BE2C (cell line): ENCODE measurements around the gene SH3GL2.

Experiments
- DNase-seq: peaks from one replicate; pipeline ENCODE4 v3.0.0-alpha.2; 2020
- H3K27me3 ChIP-seq: fragments of 250-450 bp; sonication (Bioruptor Pico); 2 replicates; pipeline ENCODE4 v1.5.1; 2020; ENCODE audit warnings: mild to moderate bottlenecking
- H3K36me3 ChIP-seq: fragments of 250-450 bp; sonication (Bioruptor Pico); 2 replicates; pipeline ENCODE4 v1.5.1; 2020; ENCODE audit warnings: mild to moderate bottlenecking
- H3K4me1 ChIP-seq: fragments of 250-450 bp; sonication (Bioruptor Pico); 2 replicates; pipeline ENCODE4 v1.5.1; 2020
- H3K4me3 ChIP-seq: 2 replicates; pipeline ENCODE4 v1.5.1; 2011; ENCODE audit warnings: low read depth, low read length
- H3K9me3 ChIP-seq: fragments of 250-450 bp; sonication (Bioruptor Pico); 2 replicates; pipeline ENCODE4 v1.5.1; 2020
- TF ChIP-seq, protein P1 (sequence below): IDR thresholded peaks from 2 replicates; pipeline ENCODE4 v1.5.1; 2012; ENCODE audit warnings: mild to moderate bottlenecking, low read depth, low read length

The SH3GL2 gene

GRCh38 chr9:17637229-17637628 is 58.4 kb downstream of the SH3GL2 start:
- Histone ChIP-seq H3K4me3 (no peak overlapping the region), H3K36me3 (no peaks in the 10 kb centered on the region), H3K9me3 (no peaks in the 10 kb centered on the region), H3K4me1 (no peaks in the 10 kb centered on the region), H3K27me3 (no peaks in the 10 kb centered on the region)
- TF ChIP-seq, protein P1, sequence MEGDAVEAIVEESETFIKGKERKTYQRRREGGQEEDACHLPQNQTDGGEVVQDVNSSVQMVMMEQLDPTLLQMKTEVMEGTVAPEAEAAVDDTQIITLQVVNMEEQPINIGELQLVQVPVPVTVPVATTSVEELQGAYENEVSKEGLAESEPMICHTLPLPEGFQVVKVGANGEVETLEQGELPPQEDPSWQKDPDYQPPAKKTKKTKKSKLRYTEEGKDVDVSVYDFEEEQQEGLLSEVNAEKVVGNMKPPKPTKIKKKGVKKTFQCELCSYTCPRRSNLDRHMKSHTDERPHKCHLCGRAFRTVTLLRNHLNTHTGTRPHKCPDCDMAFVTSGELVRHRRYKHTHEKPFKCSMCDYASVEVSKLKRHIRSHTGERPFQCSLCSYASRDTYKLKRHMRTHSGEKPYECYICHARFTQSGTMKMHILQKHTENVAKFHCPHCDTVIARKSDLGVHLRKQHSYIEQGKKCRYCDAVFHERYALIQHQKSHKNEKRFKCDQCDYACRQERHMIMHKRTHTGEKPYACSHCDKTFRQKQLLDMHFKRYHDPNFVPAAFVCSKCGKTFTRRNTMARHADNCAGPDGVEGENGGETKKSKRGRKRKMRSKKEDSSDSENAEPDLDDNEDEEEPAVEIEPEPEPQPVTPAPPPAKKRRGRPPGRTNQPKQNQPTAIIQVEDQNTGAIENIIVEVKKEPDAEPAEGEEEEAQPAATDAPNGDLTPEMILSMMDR = no peak
- no peak for DNase-seq

DNA sequence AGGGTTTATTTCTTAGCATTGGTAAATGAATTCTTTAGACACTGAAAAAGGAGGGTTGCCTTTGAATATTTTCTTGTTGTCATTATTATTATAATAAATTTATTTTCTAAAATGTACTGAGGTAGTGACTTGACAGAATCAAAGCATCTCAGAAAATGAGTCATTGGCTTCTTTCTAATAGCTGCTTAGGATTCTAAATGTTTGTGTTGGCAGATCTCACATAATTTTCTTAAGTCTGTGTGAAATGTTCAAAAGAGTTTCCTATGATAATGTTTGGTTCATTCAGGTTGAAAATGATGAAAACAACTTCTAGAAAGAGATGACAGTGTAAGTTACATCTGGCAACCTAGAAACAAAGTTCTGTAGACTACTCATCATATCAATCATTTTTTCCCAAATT is 69.7 kb downstream of the SH3GL2 start:
- Histone ChIP-seq H3K27me3 (no peaks in the 10 kb centered on the region), H3K4me3 (no peak overlapping the region), H3K9me3 (no peaks in the 10 kb centered on the region), H3K4me1 (no peaks in the 10 kb centered on the region), H3K36me3 (no peaks in the 10 kb centered on the region)
- TF ChIP-seq, protein P1 = no peak
- no peak for DNase-seq

GRCh38 chr9:17651725-17652124 is 72.9 kb downstream of the SH3GL2 start:
- TF ChIP-seq, protein P1 = no peak
- Histone ChIP-seq H3K4me3 (no peak overlapping the region), H3K4me1 (no peaks in the 10 kb centered on the region), H3K9me3 (no peaks in the 10 kb centered on the region), H3K27me3 (no peaks in the 10 kb centered on the region), H3K36me3 (no peaks in the 10 kb centered on the region)
- DNase-seq = no peak

DNA sequence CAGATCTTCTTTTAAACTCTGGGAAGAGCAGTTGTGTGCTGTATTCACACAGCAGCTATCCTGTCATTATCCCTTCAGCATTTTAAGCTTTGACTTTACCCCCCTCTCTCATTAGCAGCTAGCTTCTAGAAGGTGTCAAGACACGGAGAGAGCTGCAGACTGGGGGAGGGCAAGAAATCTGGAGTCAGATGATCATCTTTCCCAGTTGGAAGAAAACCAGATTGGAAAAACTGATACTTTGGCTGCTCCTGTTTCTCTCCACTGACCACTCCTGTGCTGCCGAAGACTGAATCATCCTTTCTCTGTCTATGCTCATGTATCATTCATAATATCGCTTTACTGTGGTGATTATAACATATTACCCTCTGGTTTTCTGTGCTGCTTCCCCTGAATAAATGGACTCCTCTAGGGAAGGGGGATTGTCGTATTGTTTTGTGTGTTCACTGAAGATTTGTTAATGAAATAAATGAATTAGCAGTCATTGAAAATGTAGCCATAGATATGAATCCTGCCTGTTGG is 75.1 kb downstream of the SH3GL2 start:
- H3K27me3 ChIP-seq = no peaks in the 10 kb centered on the region
- TF ChIP-seq, protein P1 = no peak
- DNase-seq = no peak
- no peaks in the 10 kb centered on the region for H3K36me3 ChIP-seq
- no peaks in the 10 kb centered on the region for H3K4me1 ChIP-seq
- no peak overlapping the region for H3K4me3 ChIP-seq
- no peaks in the 10 kb centered on the region for H3K9me3 ChIP-seq

- no peaks in the 10 kb centered on the region for H3K36me3 ChIP-seq
- no peak for DNase-seq
- H3K9me3 ChIP-seq = no peaks in the 10 kb centered on the region
- TF ChIP-seq, protein P1 = no peak
- H3K4me3 ChIP-seq = no peak overlapping the region
- H3K27me3 ChIP-seq = 0 out of 2 replicates have a peak, but pooled peaks cover under 1% of the 10 kb centered on the region
- H3K4me1 ChIP-seq = no peaks in the 10 kb centered on the region
Measured at GRCh38 chr9:17656889-17657288, 78.0 kb downstream of the SH3GL2 start.

DNA sequence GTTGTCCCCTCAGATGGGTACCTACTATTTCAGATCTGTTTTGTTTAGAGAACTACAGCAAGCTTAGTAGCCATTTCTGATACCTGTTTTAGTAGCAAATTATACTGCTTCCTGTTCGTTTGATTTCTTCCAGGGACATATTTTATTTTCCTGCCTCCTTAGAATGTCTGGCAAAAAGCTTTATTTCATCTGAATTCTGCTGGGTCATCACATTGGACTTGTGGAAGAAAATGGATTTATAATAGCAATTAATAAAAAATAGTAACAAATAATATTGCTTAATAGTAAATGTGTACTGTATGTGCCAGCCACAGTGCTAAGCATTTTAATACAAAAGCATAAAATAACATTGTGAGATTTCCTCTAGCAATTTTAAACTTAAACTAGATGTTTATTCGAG is 79.4 kb downstream of the SH3GL2 start:
- TF ChIP-seq, protein P1 = no peak
- Histone ChIP-seq H3K27me3 (peaks cover 10% of the 10 kb centered on the region; the same call in 1 of the 2 replicates), H3K4me3 (no peak overlapping the region), H3K4me1 (no peaks in the 10 kb centered on the region), H3K36me3 (no peaks in the 10 kb centered on the region), H3K9me3 (no peaks in the 10 kb centered on the region)
- DNase-seq = no peak
